NCI-H2196 treated with DMSO at 0.1 percent for 48 hours (cell line): ENCODE data around the gene ZNF148.

ENCODE experiments used
- DNase-seq: peaks from one replicate; lab custom pipeline; 2025; ENCODE audit not compliant: unreplicated experiment; lab: John Stamatoyannopoulos, UW

ZNF148 gene

GRCh38 chr3:125289429-125289981, 85.6 kb downstream of the ZNF148 start:
- no peak for DNase-seq

- DNase-seq: no peak
These were observed 87.9 kb downstream of the ZNF148 start for GRCh38 chr3:125287248-125287647.

- DNase-seq: no peak
These were observed 93.7 kb downstream of the ZNF148 start for GRCh38 chr3:125281381-125281780.

GRCh38 chr3:125280668-125281361, 94.3 kb downstream of the ZNF148 start:
- DNase-seq: peak; percentile 60

- DNase-seq: no peak
These were observed 97.0 kb downstream of the ZNF148 start for GRCh38 chr3:125278155-125278554.

GRCh38 chr3:125271127-125271526, 104.0 kb downstream of the ZNF148 start:
- DNase-seq: no peak

GRCh38 chr3:125267460-125267859, 107.7 kb downstream of the ZNF148 start:
- no peak for DNase-seq

- DNase-seq: no peak
These were observed 108.2 kb downstream of the ZNF148 start for GRCh38 chr3:125266971-125267370.

GRCh38 chr3:125262161-125262560, 113.0 kb downstream of the ZNF148 start:
- DNase-seq: no peak

GRCh38 chr3:125261031-125261430, 114.1 kb downstream of the ZNF148 start:
- no peak for DNase-seq

- no peak for DNase-seq
These were observed 115.0 kb downstream of the ZNF148 start for GRCh38 chr3:125260158-125260557.

GRCh38 chr3:125257536-125257935, 117.6 kb downstream of the ZNF148 start:
- no peak for DNase-seq

GRCh38 chr3:125256675-125257074, 118.5 kb downstream of the ZNF148 start:
- no peak for DNase-seq

- DNase-seq: no peak
These were observed 124.2 kb downstream of the ZNF148 start for GRCh38 chr3:125250973-125251372.

- DNase-seq: no peak
These were observed 128.9 kb downstream of the ZNF148 start for GRCh38 chr3:125246237-125246636.

- no peak for DNase-seq
These were observed 129.6 kb downstream of the ZNF148 start for GRCh38 chr3:125245521-125245920.

- no peak for DNase-seq
These were observed 134.6 kb downstream of the ZNF148 start for GRCh38 chr3:125240496-125240895.

GRCh38 chr3:125239266-125239665, 135.9 kb downstream of the ZNF148 start:
- no peak for DNase-seq

- no peak for DNase-seq
These were observed 136.4 kb downstream of the ZNF148 start for GRCh38 chr3:125238759-125239158.

GRCh38 chr3:125236331-125236903, 138.7 kb downstream of the ZNF148 start:
- no peak for DNase-seq

GRCh38 chr3:125234831-125235230, 140.3 kb downstream of the ZNF148 start:
- DNase-seq: no peak

GRCh38 chr3:125232401-125232800, 142.7 kb downstream of the ZNF148 start:
- no peak for DNase-seq

GRCh38 chr3:125231895-125232294, 143.2 kb downstream of the ZNF148 start:
- no peak for DNase-seq
